Measurements from ENCODE around the gene PCSK1N.

The PCSK1N gene

DNA sequence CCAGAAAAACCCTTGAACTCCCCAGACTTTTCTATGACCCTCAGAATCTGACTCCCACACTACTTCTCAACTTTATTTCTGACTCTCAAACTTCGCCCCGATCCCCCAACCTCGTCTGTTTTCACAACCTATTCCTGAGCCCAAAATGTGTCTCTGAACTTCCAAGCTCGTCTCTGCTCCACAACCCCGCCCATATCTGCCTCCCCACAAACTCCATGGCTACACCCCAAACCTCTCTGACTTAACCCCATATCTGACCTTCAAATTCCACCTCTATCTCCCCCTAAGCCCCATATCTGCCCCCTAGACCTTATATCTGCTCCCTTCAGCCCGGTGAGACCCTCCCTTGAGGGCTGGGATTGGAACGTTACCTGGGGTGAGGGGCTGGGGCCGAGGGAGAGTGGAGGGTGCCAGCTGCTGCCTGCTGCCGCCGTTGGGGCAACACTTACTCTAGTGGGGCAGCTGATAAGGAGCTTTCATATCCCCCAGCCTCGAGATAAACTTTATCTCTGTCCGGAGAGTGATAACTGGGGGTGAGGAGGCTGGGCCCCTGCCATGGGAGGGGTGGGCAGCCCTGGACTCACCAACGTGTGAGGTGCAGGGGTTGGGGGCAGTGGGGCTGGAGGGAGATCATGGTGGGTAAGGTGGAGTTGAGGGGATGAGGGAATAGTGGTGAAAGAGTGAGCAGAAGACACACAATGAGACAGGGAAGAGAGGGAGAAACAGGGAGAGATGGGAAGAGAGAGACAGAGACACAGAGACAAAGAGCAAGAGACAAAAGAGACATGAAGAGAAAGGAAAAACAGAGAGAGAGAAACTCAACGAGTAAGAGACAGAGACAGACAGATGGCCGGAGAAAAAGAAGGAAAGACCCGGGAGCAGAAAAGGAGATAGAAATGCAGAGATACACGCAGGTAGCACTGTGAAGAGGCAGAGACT lies 47.6 kb downstream of the PCSK1N start:
- no peak for DNase-seq

- DNase-seq = no peak
Observed at GRCh38 chrX:48786825-48787504, 48.4 kb downstream of the PCSK1N start.

DNA sequence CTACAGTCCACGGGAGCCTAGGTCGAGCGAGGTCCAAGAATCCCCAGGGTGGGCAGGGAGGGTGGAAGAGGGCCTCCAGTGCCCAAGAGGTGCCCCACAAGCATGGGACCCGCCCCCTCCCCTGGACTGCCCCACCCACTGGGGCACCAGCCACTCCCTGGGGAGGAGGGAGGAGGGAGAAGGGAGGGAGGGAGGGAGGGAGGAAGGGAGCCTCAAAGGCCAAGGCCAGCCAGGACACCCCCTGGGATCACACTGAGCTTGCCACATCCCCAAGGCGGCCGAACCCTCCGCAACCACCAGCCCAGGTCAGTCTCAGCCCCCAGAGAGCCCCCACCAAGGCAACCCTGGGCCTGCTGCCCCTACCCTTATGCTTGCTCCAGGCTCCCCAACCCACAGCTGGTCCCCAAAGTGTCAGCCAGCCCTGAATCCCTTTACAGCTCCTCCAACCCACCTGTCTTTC lies 49.0 kb downstream of the PCSK1N start, which contains the start of gene GATA1:
Gene GATA1, plus strand, starts transcription at position 250 of the 460 bp plus-strand sequence. CDS start 4,520 bp downstream, outside the sequence.
- no peak for DNase-seq

DNA sequence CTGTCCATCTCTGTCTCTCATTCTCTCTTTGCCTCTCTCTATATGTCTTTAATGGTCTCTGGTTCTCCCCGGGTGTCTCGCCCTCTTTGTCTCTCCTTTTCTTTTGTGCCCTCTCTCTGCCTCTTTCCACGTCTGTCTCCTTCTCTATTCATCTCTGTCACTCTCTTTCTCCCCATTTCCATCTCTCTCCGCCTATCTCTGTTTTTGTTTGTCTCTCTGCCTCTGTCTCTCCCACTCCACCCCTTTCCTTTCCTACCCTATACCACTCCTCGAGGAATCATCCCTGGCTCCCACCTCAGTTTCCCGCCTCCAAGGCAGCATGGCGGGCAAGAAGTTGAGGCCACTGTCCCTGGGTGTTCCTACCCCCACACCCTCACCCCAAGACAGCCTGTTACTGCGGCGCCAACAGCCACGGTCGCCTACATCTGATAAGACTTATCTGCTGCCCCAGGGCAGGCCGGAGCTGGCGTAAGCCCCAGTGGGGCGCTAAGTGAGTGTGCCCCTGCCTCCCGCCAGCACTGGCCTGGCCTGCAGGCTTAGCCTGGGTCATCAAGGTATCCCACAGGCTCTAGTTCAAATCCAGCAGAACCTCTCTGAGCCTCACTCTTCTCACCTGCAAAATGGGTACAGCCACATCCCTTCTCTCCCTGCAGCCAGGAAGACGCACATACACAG lies 49.7 kb downstream of the PCSK1N start:
- DNase-seq = no peak

GRCh38 chrX:48785186-48785539 lies 50.2 kb downstream of the PCSK1N start:
- no peak for DNase-seq

- no peak for DNase-seq
Observed at GRCh38 chrX:48784726-48785125, 50.7 kb downstream of the PCSK1N start.

- DNase-seq = no peak
Observed at GRCh38 chrX:48782795-48783194, 52.6 kb downstream of the PCSK1N start.

DNA sequence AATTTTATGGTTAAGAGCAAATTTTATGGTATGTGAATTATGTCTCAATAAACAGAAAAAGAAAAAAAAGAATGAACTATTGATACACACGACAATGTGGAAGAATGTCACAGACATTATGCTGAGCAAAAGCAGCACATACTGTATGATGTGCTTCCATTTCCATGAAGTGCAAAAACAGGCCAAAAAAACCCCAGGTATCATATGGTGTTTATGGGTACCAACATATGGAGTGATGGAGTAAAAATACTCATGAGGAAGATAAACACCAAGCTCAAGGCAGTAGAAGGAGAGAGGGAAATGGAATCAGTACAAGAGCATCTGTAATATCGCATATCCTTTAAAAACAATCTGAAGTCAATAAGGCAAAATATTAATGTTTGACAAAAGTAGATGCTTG lies 53.2 kb downstream of the PCSK1N start:
- no peak for DNase-seq

DNA sequence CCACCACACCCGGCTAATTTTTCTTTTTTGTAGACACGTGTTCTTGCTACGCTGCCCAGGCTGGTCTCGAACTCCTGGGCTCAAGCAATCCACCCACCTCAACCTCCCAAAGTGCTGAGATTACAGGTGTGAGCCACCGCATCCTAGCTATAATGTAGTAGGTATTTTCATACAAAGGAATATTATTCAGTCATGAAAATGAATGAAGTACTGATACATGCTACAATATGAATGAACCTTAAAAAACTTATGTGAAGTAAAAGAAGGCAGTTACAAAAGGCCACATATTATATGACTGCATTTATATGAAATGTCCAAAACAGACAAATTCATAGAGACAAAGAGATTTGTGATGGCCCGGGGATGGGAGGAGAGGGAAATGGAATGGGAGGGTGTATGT lies 53.7 kb downstream of the PCSK1N start:
- no peak for DNase-seq

Measured in HCEC 1CT (cell line).